Cardiac septum (tissue), 1 donor: ENCODE results near the gene ZNF692. TPM values are rescaled to one million over a fixed set of nuclear protein-coding genes. Genes with fewer than 3 reads are reported as not detected.

Source experiments
- DNase-seq: peaks from one replicate; pipeline ENCODE4 v3.0.0-alpha.2; 2020; ENCODE audit warnings: low spot score
- intact Hi-C: fragments of 100-400 bp; cut with DNase I; formaldehyde crosslinking; loops from one replicate; pipeline ENCODE4 v1.14.0; 2022
- total RNA-seq: library from RNA; stranded (reverse); fragmentation: NEBNext Ultra II Directional; extraction: Animal tissue kit (Norgen Biotek cat#: 25700); gene quantifications from one replicate; pipeline ENCODE4 v1.2.1, GENCODE V29; 2021
- donor health status: DM: no; HTN: no; CAD: no.

ZNF692 gene
- total RNA-seq, 1 donor from 2014 or later: 18.1 TPM

- DNase-seq: no peak
- intact Hi-C loops: no loop called here
These were observed 6.1 kb downstream of the ZNF692 start for GRCh38 chr1:248852481-248853405.

DNA sequence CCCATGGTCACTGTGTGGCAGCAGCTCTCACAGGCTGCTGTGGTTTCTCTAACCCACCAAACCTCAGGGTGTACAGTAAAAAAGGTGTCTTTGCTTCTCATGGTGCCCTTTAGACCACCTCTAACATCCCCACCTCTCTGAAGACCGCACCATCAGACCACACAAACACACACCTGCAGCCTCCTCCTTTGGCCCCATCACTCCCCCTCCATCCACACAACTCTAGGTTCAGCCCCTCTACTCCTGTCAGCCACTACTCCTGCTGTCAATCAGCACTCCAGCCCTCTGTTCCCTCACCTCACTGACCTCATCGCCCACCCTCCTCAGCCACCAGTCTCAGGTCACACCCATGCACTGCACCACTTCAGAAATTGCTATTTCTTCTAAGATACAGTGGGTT lies 7.5 kb downstream of the ZNF692 start:
- intact Hi-C loops: no loop called here
- no peak for DNase-seq

- no peak for DNase-seq
- intact Hi-C loops: no loop called here
These were observed 8.2 kb downstream of the ZNF692 start for GRCh38 chr1:248850536-248851251.

- intact Hi-C loops: no loop called here
- no peak for DNase-seq
These were observed 8.8 kb downstream of the ZNF692 start for GRCh38 chr1:248850124-248850523.

DNA sequence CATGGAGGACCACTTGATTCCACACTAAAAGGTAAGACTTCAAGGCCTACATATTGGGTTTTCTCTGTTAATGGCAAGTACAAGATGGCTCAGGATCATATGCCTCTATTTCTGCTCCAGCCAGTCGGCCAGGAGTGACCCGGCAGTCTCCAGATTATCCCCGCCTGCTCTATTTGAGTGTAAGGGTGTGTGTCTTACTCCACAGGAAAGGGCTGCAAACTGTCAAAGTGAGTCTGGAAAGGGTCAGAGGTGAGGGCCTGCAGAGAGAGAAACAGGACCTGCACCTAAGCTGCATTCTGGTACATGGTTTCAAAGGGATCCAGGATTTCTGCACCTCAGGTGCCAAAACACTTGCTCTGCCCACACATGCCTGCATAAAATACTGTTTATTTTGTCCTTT lies 9.2 kb downstream of the ZNF692 start:
- DNase-seq: no peak

DNA sequence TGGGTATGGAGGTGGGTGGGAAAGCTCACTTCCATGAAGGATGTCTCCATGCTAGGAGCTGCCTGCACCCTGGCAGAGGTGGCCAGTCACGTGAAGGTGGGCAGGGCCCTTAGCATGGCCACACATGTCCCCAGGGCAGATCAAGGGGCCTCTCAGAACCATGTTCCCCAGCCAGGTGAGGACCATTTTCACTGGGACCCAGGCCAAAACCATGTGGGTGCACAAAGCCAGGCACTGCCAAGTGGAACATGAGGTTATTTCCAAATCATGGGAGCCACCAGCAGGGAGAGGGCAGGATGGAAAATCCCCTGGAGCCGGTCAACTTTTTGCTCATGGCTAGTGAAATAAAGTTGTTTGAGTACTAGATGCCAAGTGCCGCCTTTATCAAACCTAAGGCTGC lies 9.7 kb downstream of the ZNF692 start:
- intact Hi-C loops: no loop called here
- DNase-seq: no peak

More for the DNA sequence above, 9.2 kb downstream of the ZNF692 start:
- intact Hi-C loops: no loop called here

DNA sequence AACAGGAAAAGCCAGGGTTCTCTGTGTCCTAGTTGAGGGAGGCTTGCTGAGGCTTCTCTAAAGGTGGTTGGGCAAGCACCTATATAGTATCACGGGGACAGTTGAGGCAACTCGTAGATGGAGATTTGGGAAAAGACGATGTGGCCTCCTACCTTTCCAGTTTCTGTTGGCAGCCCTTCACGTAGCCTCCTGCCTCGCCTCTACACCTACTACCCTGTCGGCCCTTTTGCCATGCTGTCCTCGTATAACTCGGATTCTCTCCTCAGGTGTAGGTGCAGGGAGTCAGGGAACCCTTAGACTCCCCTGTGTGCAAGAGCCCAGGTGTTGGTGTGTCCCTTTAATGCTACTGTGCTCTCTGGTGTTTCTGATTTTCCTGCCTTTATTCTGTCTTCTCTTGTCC lies 10.3 kb downstream of the ZNF692 start:
- no peak for DNase-seq
- intact Hi-C loops: no loop called here

GRCh38 chr1:248847956-248848561 lies 10.8 kb downstream of the ZNF692 start:
- DNase-seq: no peak
- intact Hi-C loops: no loop called here

GRCh38 chr1:248847181-248847955 lies 11.5 kb downstream of the ZNF692 start:
- no peak for DNase-seq

DNA sequence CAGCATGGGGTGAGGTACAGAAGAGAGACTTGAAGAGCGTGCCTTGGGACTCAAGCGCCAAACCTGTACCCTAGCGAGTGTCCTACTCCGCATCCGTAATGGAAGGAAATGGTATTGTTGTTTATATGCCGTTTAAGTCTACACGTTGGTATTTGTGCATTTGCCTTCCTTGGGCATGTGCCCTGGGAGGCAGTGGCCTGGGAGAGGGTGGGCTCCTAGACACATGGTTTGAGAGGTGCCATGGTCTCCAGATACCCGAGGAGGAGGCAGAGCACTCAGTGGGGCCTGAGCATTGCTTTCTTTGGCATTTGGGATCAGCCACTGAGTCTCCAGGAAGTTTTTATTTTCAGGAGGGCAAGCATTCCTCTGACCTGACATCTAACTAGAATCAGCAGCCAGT lies 14.4 kb downstream of the ZNF692 start:
- intact Hi-C loops: no loop called here
- no peak for DNase-seq

More at GRCh38 chr1:248847181-248847955, 11.5 kb downstream of the ZNF692 start:
- intact Hi-C loops: no loop called here

DNA sequence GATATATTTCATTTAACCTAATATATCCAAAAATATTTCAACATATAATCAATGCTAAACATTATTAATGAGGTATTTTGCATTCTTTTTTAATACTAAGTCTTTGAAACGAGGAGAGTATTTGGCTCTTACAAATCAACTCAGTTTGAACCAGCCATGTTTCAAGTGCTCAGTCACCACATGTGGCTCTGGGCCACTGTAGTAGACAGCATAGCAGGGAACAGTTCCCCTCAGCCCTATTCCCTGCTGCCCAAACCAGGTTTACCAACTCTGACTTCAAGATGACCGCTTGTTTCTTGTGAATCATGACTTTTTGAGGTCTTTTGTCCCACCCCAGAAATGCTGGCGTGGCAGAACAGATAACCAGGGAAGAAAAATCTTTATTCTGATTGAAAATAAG lies 15.2 kb downstream of the ZNF692 start:
- intact Hi-C loops: no loop called here
- no peak for DNase-seq

GRCh38 chr1:248842781-248843331 lies 16.0 kb downstream of the ZNF692 start:
- no peak for DNase-seq
- intact Hi-C loops: no loop called here

DNA sequence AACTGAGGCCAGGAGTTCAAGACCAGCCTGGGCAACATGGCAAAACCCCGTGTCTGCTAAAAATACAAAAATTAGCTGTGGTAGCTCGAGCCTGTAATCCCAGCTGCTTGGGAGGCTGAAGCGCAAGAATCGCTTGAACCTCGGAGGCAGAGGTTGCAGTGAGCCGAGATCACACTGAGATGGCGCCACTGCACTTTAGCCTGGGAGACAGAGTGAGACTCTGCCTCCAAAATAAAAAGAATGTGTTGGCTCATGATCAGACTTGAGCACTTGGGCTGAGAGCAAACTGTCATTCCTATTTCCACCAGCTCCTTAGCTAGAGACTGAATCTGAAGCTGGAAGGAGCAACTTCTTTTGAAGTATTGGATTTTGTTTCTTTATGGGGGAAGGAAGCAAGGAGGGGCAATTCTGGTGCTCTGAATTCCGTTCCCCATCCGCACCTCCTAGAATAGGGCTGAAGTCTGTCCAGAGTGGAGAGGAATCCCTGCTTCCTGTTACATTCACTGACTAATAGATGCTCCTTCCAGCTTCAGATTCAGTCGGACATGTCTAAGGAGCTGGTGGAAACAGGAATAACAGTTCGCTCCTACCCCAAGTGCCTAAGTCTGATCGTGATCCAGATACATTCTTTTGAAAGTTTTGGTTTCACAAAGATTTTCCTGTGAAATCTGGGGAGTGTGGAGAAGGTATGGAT lies 17.0 kb downstream of the ZNF692 start:
- no peak for DNase-seq
- intact Hi-C loops: no loop called here

- DNase-seq: no peak
- intact Hi-C loops: no loop called here
These were observed 17.9 kb downstream of the ZNF692 start for GRCh38 chr1:248840946-248841345.

DNA sequence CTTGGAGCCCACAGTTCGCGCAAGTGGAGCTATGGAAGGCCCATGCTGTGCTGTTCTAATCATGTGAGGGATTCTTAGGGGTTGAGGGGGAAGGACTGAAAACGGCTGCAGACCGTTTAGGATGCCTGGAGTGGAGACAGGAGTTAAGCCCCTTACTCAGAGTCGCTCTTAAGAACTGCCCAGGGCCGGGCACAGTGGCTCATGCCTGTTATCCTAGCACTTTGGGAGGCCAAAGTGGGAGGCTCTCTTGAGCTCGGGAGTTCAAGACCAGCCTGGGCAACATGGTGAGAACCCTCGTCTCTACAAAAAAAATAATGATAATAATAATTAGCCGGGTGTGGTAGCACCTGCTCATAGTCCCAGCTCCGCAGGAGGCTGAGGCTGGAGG lies 19.7 kb downstream of the ZNF692 start:
- intact Hi-C loops: no loop called here
- DNase-seq: no peak

GRCh38 chr1:248838357-248839167 lies 20.3 kb downstream of the ZNF692 start:
- DNase-seq: peak; percentile 97
- intact Hi-C loops: loop anchor here (1.0 kb wide), 4 partner anchors 12 to 68 kb away; partner anchors contain the start of genes PGBD2 and ZNF692

DNA sequence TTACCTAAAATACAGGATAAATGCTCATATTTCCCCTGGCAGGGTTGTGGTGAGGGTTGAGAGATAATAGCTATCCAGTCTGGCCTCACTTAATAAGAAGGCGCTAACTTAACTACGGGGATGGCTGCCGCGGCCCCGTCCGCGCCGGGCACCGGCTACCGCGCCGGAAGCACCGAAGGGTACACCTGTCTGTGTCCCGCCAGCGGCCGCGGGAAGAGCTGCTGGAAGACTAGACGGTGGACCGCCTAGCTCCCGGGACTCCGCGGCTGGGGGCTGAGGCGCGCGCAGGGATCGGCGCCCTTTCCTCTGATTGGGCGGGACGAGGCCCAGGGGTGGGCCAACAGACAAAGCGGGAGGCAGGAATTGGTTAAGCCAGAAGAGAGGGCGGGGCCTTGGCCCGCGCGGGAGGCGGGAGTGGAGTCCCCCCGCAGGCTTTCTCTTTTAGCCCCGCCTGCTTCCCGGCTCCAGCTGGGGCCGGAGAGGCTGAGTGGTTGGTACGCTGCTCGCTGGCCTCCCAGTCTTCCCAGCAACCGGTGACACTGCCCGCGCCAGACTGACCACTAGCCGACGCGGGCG lies 21.0 kb downstream of the ZNF692 start, which contains the start of gene ZNF672:
Gene ZNF672, plus strand, starts transcription at position 444 of the 576 bp plus-strand sequence. CDS start 9,051 bp downstream, outside the sequence.
- intact Hi-C loops: loop anchor here (1.0 kb wide), 4 partner anchors 12 to 68 kb away; partner anchors contain the start of genes PGBD2 and ZNF692
- peak; percentile 99 for DNase-seq
